GM12878 (cell line): Measurements from ENCODE around the gene TUBGCP3. TPM values are rescaled to one million over a fixed set of nuclear protein-coding genes. Genes with fewer than 3 reads are reported as not detected.

Experiments
- ATAC-seq: fragments of 200-7000 bp; cut with Tn5 transposase; 3 replicates; pipeline ENCODE4 v1.9.1; 2020; ENCODE audit warnings: mild to moderate bottlenecking, moderate library complexity
- BruUV-seq: library from RNA; stranded (reverse); fragments of 400-500 nt; replicated peaks from 2 replicates; lab custom pipeline; 2021; lab: Mats Ljungman, UMichigan
- CTCF ChIA-PET: fragments of 300-600 bp; sonication (Branson Sonifier 250); formaldehyde crosslinking; extraction: SDS; loops from one replicate; lab custom pipeline; 2021; ENCODE audit warnings: inconsistent platforms; lab: Yijun Ruan, JAX
- POLR2A ChIA-PET: fragments of 350-600 bp; formaldehyde crosslinking; extraction: SDS; loops from one replicate; lab custom pipeline; 2021; ENCODE audit warnings: inconsistent platforms; lab: Charles Lee
- RAD21 ChIA-PET: fragments of 300-600 bp; sonication (Branson Sonifier 250); formaldehyde crosslinking; loops from one replicate; lab custom pipeline; 2023; ENCODE audit warnings: antibody characterized with exemption; ENCODE audit not compliant: unreplicated experiment; lab: Charles Lee
- SMC1A ChIA-PET: fragments of 300-600 bp; sonication (Branson Sonifier 250); formaldehyde crosslinking; loops from one replicate; lab custom pipeline; 2023; ENCODE audit not compliant: unreplicated experiment, uncharacterized antibody; lab: Charles Lee
- DNase-seq: peaks from one replicate; pipeline ENCODE4 v3.0.0-alpha.2; 2011; ENCODE audit warnings: low read depth, low spot score
- FAIRE-seq: peaks from 3 replicates; lab custom pipeline; 2011; peaks lifted over from hg19 to GRCh38; lab: Jason Lieb, UNC
- H2AFZ ChIP-seq: 2 replicates; pipeline ENCODE4 v1.6.0; 2011; ENCODE audit warnings: low read depth, low read length, control low read depth; ENCODE audit not compliant: control insufficient read depth
- H3K27ac ChIP-seq: 2 replicates; pipeline ENCODE4 v1.5.1; 2011; ENCODE audit warnings: control low read depth; ENCODE audit not compliant: control insufficient read depth, insufficient read depth
- H3K27me3 ChIP-seq, 2 experiments: replicated peaks in 1 of 2; 2 replicates each; pipeline versions ENCODE4 v1.6.0 to v1.6.1; 2011; ENCODE audit warnings: low read length in 1 of 2; ENCODE audit not compliant: control insufficient read depth in 2 of 2, insufficient read depth in 2 of 2
- H3K36me3 ChIP-seq, 2 experiments: 2 replicates each; pipeline ENCODE4 v1.5.1; 2011; ENCODE audit warnings: low read length in 1 of 2; ENCODE audit not compliant: control insufficient read depth in 2 of 2, insufficient read depth in 2 of 2
- H3K4me1 ChIP-seq: 2 replicates; pipeline ENCODE4 v1.6.1; 2011; ENCODE audit warnings: mild to moderate bottlenecking, low read length, moderate library complexity, mixed read lengths; ENCODE audit not compliant: control insufficient read depth, insufficient read depth
- H3K4me2 ChIP-seq: 2 replicates; pipeline ENCODE4 v1.6.0; 2011; ENCODE audit warnings: control low read depth; ENCODE audit not compliant: control insufficient read depth, insufficient read depth
- H3K4me3 ChIP-seq: fragments of 200-600 bp; sonication (generic); 2 replicates; pipeline ENCODE4 v1.5.1; 2016
- H3K79me2 ChIP-seq: 2 replicates; pipeline ENCODE4 v1.6.0; 2011; ENCODE audit warnings: low read length; ENCODE audit not compliant: control insufficient read depth, insufficient read depth
- H3K9ac ChIP-seq: 2 replicates; pipeline ENCODE4 v1.8.0; 2011; ENCODE audit warnings: low read length, control low read depth, mixed read lengths; ENCODE audit not compliant: control insufficient read depth, insufficient read depth
- H3K9me3 ChIP-seq: replicated peaks from 3 replicates; pipeline ENCODE4 v1.5.1; 2011; ENCODE audit warnings: mild to moderate bottlenecking, low read length; ENCODE audit not compliant: control insufficient read depth, insufficient read depth
- H4K20me1 ChIP-seq: 2 replicates; pipeline ENCODE4 v1.6.0; 2011; ENCODE audit not compliant: control insufficient read depth, insufficient read depth
- CBX3 ChIP-seq: fragments of 200-600 bp; sonication (generic); IDR thresholded peaks from 2 replicates; pipeline ENCODE4 v1.6.1; 2016; ENCODE audit warnings: low read depth, borderline replicate concordance
- CEBPB ChIP-seq, 2 experiments: fragments of 150-350 bp in 1 of 2; IDR thresholded peaks; 2 replicates each; pipeline ENCODE4 v1.6.1; 2012 to 2014; ENCODE audit warnings: low read depth in 2 of 2, low read length in 2 of 2, borderline replicate concordance in 1 of 2, inconsistent platforms in 1 of 2
- EGR1 ChIP-seq, 2 experiments: IDR thresholded peaks; 1 replicate in 1 of 2; 2 replicates in 1 of 2; pipeline ENCODE4 v1.6.1; 2011 to 2012; ENCODE audit warnings: low read depth in 2 of 2, low read length in 2 of 2, borderline replicate concordance in 1 of 2, mild to moderate bottlenecking in 1 of 2, moderate library complexity in 1 of 2
- KDM1A ChIP-seq: fragments of 200-600 bp; sonication (generic); IDR thresholded peaks from 2 replicates; pipeline ENCODE4 v1.6.1; 2016; ENCODE audit warnings: borderline replicate concordance
- MYC ChIP-seq: IDR thresholded peaks from 2 replicates; pipeline ENCODE4 v1.6.1; 2011; ENCODE audit warnings: mild to moderate bottlenecking, low read length, moderate library complexity, inconsistent platforms; ENCODE audit not compliant: insufficient read depth, insufficient replicate concordance, insufficient read length, severe bottlenecking
- NFYA ChIP-seq: IDR thresholded peaks from 2 replicates; pipeline ENCODE4 v1.6.1; 2011; ENCODE audit warnings: low read depth, mild to moderate bottlenecking, low read length, improper control_type of control experiment, borderline replicate concordance
- WGBS: methylation state at CpG from one replicate; pipeline ENCODE4 v1.1.6; 2016; ENCODE audit warnings: low lambda C conversion rate; ENCODE audit not compliant: insufficient replicate concordance, insufficient coverage; ENCODE audit errors: missing lambda C conversion rate; 5-methylcytosine and 5-hydroxymethylcytosine counted together
- in situ Hi-C: fragments of 300-500 bp; cut with MboI; formaldehyde crosslinking; loops from 9 replicates; pipeline ENCODE4 v1.14.3; 2018; ENCODE audit warnings: mixed read lengths
- intact Hi-C: fragments of 100-400 bp; cut with micrococcal nuclease; formaldehyde crosslinking; loops from one replicate; pipeline ENCODE4 v1.14.2; 2022; ENCODE audit not compliant: unreplicated experiment
- polyA plus RNA-seq, 11 experiments: library from polyadenylated mRNA; depleted of rRNA in 4 of 11; unstranded in 6 of 11; stranded (reverse) in 5 of 11; fragments of >200 nt; fragmentation: Nextera tagmentation in 4 of 11; fragmentation: Illumina TruSeq in 1 of 11; extraction: Ambion mirVana in 4 of 11; extraction: Trizol in 1 of 11; gene quantifications; 1 replicate in 1 of 11; 2 replicates in 10 of 11; pipeline versions ENCODE4 v1.2.1 to v1.2.3, GENCODE V29; 2011 to 2016; ENCODE audit warnings: inconsistent platforms in 2 of 11, missing spikeins in 2 of 11, low read depth in 1 of 11
- total RNA-seq, 4 experiments: library from RNA; depleted of rRNA in 3 of 4; stranded (reverse); fragments of >200 nt in 3 of 4; fragmentation: Illumina TruSeq in 1 of 4; extraction: Trizol in 1 of 4; gene quantifications; 2 replicates each; pipeline versions ENCODE4 v1.2.1 to v1.2.3, GENCODE V29; 2013 to 2021
- TF ChIP-seq, protein P1 (sequence below): fragments of 150-350 bp; IDR thresholded peaks from 2 replicates; pipeline ENCODE4 v1.6.1; 2016; ENCODE audit warnings: low read depth, low read length
- TF ChIP-seq, protein P2 (sequence below): IDR thresholded peaks from 2 replicates; pipeline ENCODE4 v1.6.1; 2011; ENCODE audit warnings: borderline replicate concordance, low read depth, mild to moderate bottlenecking, moderate library complexity, mixed read lengths, low read length; ENCODE audit not compliant: insufficient read depth; ENCODE audit errors: extremely low read length

The TUBGCP3 gene
- total and polyA plus RNA-seq, 10 of the 15 experiments (the other 5 are each of a cell fraction or from before 2014, with no cell fraction given) = 4.0 to 34.0 (median 22.6) TPM

DNA sequence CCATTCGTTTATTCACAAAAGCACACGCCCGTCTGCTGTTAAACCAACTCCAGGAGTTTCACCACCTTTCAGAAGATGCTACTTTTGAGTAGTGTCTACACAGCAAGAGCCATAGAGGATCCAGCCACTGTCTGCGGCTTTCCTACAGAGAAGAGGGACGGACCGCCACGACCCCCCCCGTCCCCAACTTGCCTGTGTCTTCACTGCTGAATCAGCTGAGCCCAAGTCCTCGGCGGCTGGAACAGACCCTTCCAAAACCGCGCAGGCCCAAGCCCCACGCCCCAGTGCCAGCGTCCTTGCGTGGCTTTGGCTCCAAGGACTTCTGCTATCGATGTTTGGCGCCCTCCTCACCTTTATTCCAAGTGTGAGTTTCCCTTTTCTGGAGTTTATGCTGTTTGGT, 146.7 kb downstream of the TUBGCP3 start:
- Histone ChIP-seq H3K27me3 (no peaks in the 10 kb centered on the region), H3K4me2 (no peak overlapping the region), H3K27ac (no peak overlapping the region), H3K4me3 (no peak overlapping the region), H3K36me3 (no peaks in the 10 kb centered on the region), H3K79me2 (no peaks in the 10 kb centered on the region), H3K9me3 (no peaks in the 10 kb centered on the region), H3K4me1 (no peaks in the 10 kb centered on the region), H4K20me1 (no peaks in the 10 kb centered on the region), H2AFZ (no peak overlapping the region), H3K9ac (no peak overlapping the region)
- WGBS = 76% methylated on average over 17 of the region's 17 CpGs
- intact Hi-C loops (loop anchor here (10.0 kb wide), 1 partner anchor 164 kb away; no protein-coding TSS in a partner anchor), in situ Hi-C loops (loop anchor here (5.0 to 25.0 kb wide), 2 partner anchors 969 to 1354 kb away; no protein-coding TSS in a partner anchor)
- ATAC-seq = no peak
- CTCF ChIA-PET = interaction anchor here (1.9 kb wide), 1 partner anchor 14 kb away, joined by 4 read pairs; no protein-coding TSS in a partner anchor
- POLR2A ChIA-PET = no interaction called here
- BruUV-seq = no TSS peak
- TF ChIP-seq CBX3 = no peak
- no peak for TF ChIP-seq KDM1A
- TF ChIP-seq, protein P1, sequence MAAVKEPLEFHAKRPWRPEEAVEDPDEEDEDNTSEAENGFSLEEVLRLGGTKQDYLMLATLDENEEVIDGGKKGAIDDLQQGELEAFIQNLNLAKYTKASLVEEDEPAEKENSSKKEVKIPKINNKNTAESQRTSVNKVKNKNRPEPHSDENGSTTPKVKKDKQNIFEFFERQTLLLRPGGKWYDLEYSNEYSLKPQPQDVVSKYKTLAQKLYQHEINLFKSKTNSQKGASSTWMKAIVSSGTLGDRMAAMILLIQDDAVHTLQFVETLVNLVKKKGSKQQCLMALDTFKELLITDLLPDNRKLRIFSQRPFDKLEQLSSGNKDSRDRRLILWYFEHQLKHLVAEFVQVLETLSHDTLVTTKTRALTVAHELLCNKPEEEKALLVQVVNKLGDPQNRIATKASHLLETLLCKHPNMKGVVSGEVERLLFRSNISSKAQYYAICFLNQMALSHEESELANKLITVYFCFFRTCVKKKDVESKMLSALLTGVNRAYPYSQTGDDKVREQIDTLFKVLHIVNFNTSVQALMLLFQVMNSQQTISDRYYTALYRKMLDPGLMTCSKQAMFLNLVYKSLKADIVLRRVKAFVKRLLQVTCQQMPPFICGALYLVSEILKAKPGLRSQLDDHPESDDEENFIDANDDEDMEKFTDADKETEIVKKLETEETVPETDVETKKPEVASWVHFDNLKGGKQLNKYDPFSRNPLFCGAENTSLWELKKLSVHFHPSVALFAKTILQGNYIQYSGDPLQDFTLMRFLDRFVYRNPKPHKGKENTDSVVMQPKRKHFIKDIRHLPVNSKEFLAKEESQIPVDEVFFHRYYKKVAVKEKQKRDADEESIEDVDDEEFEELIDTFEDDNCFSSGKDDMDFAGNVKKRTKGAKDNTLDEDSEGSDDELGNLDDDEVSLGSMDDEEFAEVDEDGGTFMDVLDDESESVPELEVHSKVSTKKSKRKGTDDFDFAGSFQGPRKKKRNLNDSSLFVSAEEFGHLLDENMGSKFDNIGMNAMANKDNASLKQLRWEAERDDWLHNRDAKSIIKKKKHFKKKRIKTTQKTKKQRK = no peak
- TF ChIP-seq EGR1 (IDR thresholded peaks at IDR 0.05; ENCODE audit: borderline replicate concordance in 1 of 2, low read depth in 2 of 2, low read length in 2 of 2) = no peak
- no peak for TF ChIP-seq CEBPB (IDR thresholded peaks at IDR 0.05; ENCODE audit: borderline replicate concordance in 1 of 2, low read depth in 2 of 2, low read length in 2 of 2)
- no peak for TF ChIP-seq MYC
- TF ChIP-seq, protein P2, sequence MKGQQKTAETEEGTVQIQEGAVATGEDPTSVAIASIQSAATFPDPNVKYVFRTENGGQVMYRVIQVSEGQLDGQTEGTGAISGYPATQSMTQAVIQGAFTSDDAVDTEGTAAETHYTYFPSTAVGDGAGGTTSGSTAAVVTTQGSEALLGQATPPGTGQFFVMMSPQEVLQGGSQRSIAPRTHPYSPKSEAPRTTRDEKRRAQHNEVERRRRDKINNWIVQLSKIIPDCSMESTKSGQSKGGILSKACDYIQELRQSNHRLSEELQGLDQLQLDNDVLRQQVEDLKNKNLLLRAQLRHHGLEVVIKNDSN = no peak
- TF ChIP-seq NFYA = no peak
- RAD21 ChIA-PET = no interaction called here
- SMC1A ChIA-PET = interaction anchor here (1.1 kb wide), 1 partner anchor 967 kb away, joined by 4 read pairs; no protein-coding TSS in a partner anchor
- no peak for FAIRE-seq
- no peak for DNase-seq
